Kidney (tissue), 14 donors: ENCODE results near the gene PI4K2A. TPM values are rescaled to one million over a fixed set of nuclear protein-coding genes. Genes with fewer than 3 reads are reported as not detected.

Source experiments
- DNase-seq, 5 donors: peaks; one replicate each; pipeline ENCODE4 v3.0.0-alpha.2; 2013 to 2020
- FAIRE-seq: peaks from 2 replicates; lab custom pipeline; 2012; peaks lifted over from hg19 to GRCh38; lab: Jason Lieb, UNC
- H3K27ac ChIP-seq, 2 donors: one replicate each; pipeline ENCODE4 v1.7.0; 2013; ENCODE audit warnings: low read depth in 2 of 2, low read length in 2 of 2, inconsistent platforms in 1 of 2
- H3K27me3 ChIP-seq: one replicate; pipeline ENCODE4 v1.7.1; 2013; ENCODE audit warnings: low read length, inconsistent platforms; ENCODE audit not compliant: control insufficient read depth, insufficient read depth
- H3K36me3 ChIP-seq, 3 donors: one replicate each; pipeline versions ENCODE4 v1.7.0 to v1.7.1; 2013; ENCODE audit warnings: low read length in 3 of 3, control low read depth in 1 of 3, inconsistent platforms in 1 of 3; ENCODE audit not compliant: insufficient read depth in 3 of 3, control insufficient read depth in 2 of 3
- H3K4me1 ChIP-seq, 3 donors: one replicate each; pipeline versions ENCODE4 v1.7.0 to v1.7.1; 2013; ENCODE audit warnings: low read length in 3 of 3, inconsistent platforms in 1 of 3, low read depth in 1 of 3; ENCODE audit not compliant: control insufficient read depth in 2 of 3, insufficient read depth in 2 of 3
- H3K4me3 ChIP-seq, 3 donors: one replicate each; pipeline versions ENCODE4 v1.7.0 to v1.8.1; 2013; ENCODE audit warnings: low read length in 3 of 3, control low read depth in 1 of 3, inconsistent platforms in 1 of 3
- H3K9ac ChIP-seq, 3 donors: one replicate each; pipeline versions ENCODE4 v1.7.0 to v1.7.1; 2013; ENCODE audit warnings: low read length in 3 of 3, control low read depth in 1 of 3, inconsistent platforms in 1 of 3
- H3K9me3 ChIP-seq, 3 donors: one replicate each; pipeline versions ENCODE4 v1.7.0 to v1.7.1; 2013; ENCODE audit warnings: low read length in 3 of 3, control low read depth in 1 of 3, inconsistent platforms in 1 of 3; ENCODE audit not compliant: control insufficient read depth in 2 of 3, insufficient read depth in 1 of 3
- CTCF ChIP-seq: IDR thresholded peaks from 3 replicates; pipeline ENCODE4 v1.5.1; 2012; ENCODE audit warnings: mild to moderate bottlenecking, moderate library complexity, borderline replicate concordance; ENCODE audit not compliant: insufficient read depth; ENCODE audit errors: extremely low read depth
- intact Hi-C: fragments of 100-400 bp; cut with DNase I; formaldehyde crosslinking; loops from one replicate; pipeline ENCODE4 v1.11.1; 2022
- polyA plus RNA-seq: library from polyadenylated mRNA; stranded (reverse); fragments of 350-450 nt; fragmentation: Illumina TruSeq; extraction: RNeasy Lipid Tissue Mini Kit (QIAGEN cat#74804); gene quantifications from one replicate; pipeline ENCODE4 v1.2.3, GENCODE V29; 2014; ENCODE audit warnings: low read depth, low replicate concordance; ENCODE audit not compliant: insufficient read depth
- total RNA-seq: library from RNA; stranded (reverse); fragmentation: NEBNext Ultra II Directional; extraction: Animal tissue kit (Norgen Biotek cat#: 25700); gene quantifications from one replicate; pipeline ENCODE4 v1.2.1, GENCODE V29; 2021
- donor health status: control.
- donor health status: control.
- donor health status: control.
- donor health status: control.
- donor health status: control.
- donor health status: DM: yes; HTN: yes; CAD: no.
- donor health status: Normal renal cell carcinoma (clear cell type).

The PI4K2A gene
- total and polyA plus RNA-seq, 2 donors from 2014 or later: 14.2 to 17.3 TPM

GRCh38 chr10:97650726-97651125, 10.3 kb downstream of the PI4K2A start:
- peaks cover 3 to 16% (median 14%) of the 10 kb centered on the region in 3 donors for H3K36me3 ChIP-seq
- peaks cover 0 to 5% (median 2%) of the 10 kb centered on the region in 3 donors for H3K4me1 ChIP-seq
- TF ChIP-seq CTCF: no peak
- H3K27ac ChIP-seq: no peak overlapping the region
- no peaks in the 10 kb centered on the region for H3K27me3 ChIP-seq
- DNase-seq (no peak), FAIRE-seq (no peak)
- no peaks in the 10 kb centered on the region for H3K9me3 ChIP-seq
- no peak overlapping the region for H3K9ac ChIP-seq
- H3K4me3 ChIP-seq: no peak overlapping the region
- intact Hi-C loops: no loop called here

- intact Hi-C loops: no loop called here
- no peak for TF ChIP-seq CTCF
- H3K4me1 ChIP-seq: peaks cover 0 to 5% (median 2%) of the 10 kb centered on the region in 3 donors
- DNase-seq: no peak
- no peaks in the 10 kb centered on the region for H3K9me3 ChIP-seq
- no peak for FAIRE-seq
- peaks cover 6 to 27% (median 16%) of the 10 kb centered on the region in 3 donors for H3K36me3 ChIP-seq
- no peak overlapping the region for H3K9ac ChIP-seq
- no peak overlapping the region for H3K4me3 ChIP-seq
- no peaks in the 10 kb centered on the region for H3K27me3 ChIP-seq
- no peak overlapping the region for H3K27ac ChIP-seq
These were observed 11.3 kb downstream of the PI4K2A start for GRCh38 chr10:97651773-97652172.

- TF ChIP-seq CTCF: no peak
- no peaks in the 10 kb centered on the region for H3K4me1 ChIP-seq
- no peak overlapping the region for H3K27ac ChIP-seq
- intact Hi-C loops: no loop called here
- DNase-seq (no peak), FAIRE-seq (no peak)
- H3K9me3 ChIP-seq: no peaks in the 10 kb centered on the region
- no peak overlapping the region for H3K4me3 ChIP-seq
- no peaks in the 10 kb centered on the region for H3K27me3 ChIP-seq
- no peak overlapping the region for H3K9ac ChIP-seq
- H3K36me3 ChIP-seq: peaks cover 6 to 21% (median 15%) of the 10 kb centered on the region in 3 donors
These were observed 16.3 kb downstream of the PI4K2A start for GRCh38 chr10:97656777-97657176.

GRCh38 chr10:97659589-97659988, 19.1 kb downstream of the PI4K2A start:
- peaks cover 10 to 22% (median 13%) of the 10 kb centered on the region in 3 donors for H3K36me3 ChIP-seq
- FAIRE-seq: no peak
- no peak for TF ChIP-seq CTCF

More at GRCh38 chr10:97659589-97659988, 19.1 kb downstream of the PI4K2A start:
- intact Hi-C loops: no loop called here
- H3K27me3 ChIP-seq: no peaks in the 10 kb centered on the region
- no peak for DNase-seq
- no peaks in the 10 kb centered on the region for H3K4me1 ChIP-seq
- H3K4me3 ChIP-seq: no peak overlapping the region
- no peaks in the 10 kb centered on the region for H3K9me3 ChIP-seq
- H3K27ac ChIP-seq: no peak overlapping the region
- H3K9ac ChIP-seq: no peak overlapping the region
